ENCODE measurements around the gene ROR2.

Gene ROR2

DNA sequence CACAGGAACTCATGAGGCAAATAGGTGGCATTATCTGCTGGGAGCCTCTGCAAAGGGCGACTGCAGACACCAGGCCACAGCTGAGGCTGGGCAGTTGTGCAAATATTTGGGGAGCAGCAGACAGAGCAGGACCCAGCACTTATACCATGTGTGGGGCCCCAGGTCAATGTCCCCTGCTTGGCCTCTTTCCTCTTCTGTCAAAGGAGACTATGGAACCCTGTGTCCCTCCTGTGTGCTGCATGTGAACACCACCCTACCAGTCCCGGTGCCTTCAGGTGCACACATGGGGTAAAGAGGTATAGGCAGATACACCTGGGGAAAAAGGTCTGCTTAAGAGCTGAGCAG, 50.8 kb downstream of the ROR2 start:
- DNase-seq: no peak

GRCh38 chr9:91898451-91899218, 51.4 kb downstream of the ROR2 start:
- no peak for DNase-seq

GRCh38 chr9:91897201-91897600, 52.8 kb downstream of the ROR2 start:
- DNase-seq: no peak

GRCh38 chr9:91896513-91897121, 53.4 kb downstream of the ROR2 start:
- DNase-seq: no peak

GRCh38 chr9:91896097-91896496, 53.9 kb downstream of the ROR2 start:
- no peak for DNase-seq

- no peak for DNase-seq
Measured at GRCh38 chr9:91894536-91894935, 55.5 kb downstream of the ROR2 start.

- no peak for DNase-seq
Measured at GRCh38 chr9:91894023-91894422, 56.0 kb downstream of the ROR2 start.

GRCh38 chr9:91891915-91892314, 58.1 kb downstream of the ROR2 start:
- no peak for DNase-seq

DNA sequence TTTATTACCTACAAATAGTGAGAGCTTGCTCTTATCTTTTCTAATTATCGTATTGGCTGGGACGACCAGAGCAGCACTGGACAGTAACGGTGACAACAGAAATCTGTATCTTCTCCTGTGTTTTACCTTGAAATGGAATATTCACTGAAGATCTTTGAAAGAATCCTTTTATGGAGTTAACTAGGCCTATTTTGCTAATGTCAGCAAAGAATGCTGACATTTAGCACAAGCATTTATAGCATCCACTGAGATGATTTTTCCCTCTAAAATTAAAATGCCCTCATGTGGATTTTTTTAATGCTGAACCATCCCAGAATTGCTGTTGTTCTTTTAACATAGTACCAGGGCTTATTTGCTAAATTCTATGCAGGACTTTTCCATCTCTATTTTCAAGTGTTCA, 59.4 kb downstream of the ROR2 start:
- DNase-seq: no peak

GRCh38 chr9:91889161-91889911, 60.7 kb downstream of the ROR2 start:
- DNase-seq: no peak

- no peak for DNase-seq
Measured at GRCh38 chr9:91886414-91887076, 63.5 kb downstream of the ROR2 start.

DNA sequence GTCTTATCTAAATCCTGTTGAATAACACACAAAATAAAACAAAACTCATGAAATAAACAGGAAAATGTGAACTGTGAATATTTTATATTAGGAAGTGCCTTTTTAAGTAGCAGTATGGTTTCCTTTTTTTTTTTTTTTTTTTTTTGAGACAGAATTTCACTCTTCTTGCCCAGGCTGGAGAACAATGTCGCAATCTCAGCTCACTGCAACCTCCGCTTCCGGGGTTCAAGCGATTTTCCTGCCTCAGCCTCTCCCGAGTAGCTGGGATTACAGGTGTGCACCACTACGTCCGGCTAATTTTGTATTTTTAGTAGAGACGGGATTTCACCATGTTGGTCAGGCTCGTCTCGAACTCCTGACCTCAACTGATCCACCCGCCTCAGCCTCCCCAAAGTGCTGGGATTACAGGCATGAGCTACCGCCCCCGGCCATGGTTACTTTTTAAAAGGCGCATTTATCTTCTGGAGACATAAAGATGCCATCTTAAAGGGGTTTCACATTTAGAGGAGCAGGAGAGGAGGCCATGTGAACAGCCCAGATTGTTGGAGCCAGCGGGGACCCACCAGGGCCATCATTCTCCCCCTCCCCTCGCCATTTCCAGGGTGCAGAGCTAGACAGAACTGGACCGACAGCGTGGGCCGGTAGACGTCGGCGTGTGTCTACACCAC, 64.1 kb downstream of the ROR2 start:
- no peak for DNase-seq

GRCh38 chr9:91884696-91885687, 65.0 kb downstream of the ROR2 start:
- no peak for DNase-seq

DNA sequence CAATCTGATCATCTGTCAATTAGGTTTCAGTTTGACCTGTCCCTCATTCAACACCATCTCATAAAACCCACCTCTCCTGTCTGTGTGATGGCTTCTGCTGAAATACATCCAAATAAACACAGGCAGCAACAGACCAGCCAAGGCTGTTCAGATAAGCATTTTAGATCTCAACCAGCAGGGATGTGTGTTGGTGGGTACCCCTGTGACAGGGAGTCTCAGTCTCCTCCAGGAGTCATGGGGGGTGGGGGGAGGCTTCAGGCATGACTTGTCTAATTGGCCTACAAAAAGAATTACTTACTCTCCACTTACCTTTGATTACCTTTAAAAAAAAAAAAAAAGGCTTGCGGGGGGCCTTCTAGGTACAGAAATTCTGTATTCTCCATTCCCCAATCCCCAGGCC, 65.9 kb downstream of the ROR2 start:
- DNase-seq: no peak

DNA sequence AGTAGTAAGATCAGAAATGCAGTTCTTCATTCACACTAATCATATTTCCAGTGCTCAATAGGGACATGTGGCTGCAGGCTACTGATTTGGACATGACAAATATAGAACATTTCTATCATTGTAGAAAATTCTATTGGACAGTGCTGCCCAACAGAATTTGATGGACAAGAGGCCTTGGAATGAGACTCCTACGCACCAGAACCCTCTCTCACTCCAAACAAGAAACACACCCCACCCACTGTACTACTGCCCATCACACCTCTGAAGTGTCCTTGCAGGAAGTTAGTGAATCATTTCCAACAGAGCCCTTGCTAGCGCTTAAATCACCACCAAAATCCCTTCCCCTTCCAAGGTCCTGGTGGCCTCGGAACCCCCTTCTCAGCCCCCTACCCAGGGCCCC, 66.5 kb downstream of the ROR2 start:
- DNase-seq: no peak

DNA sequence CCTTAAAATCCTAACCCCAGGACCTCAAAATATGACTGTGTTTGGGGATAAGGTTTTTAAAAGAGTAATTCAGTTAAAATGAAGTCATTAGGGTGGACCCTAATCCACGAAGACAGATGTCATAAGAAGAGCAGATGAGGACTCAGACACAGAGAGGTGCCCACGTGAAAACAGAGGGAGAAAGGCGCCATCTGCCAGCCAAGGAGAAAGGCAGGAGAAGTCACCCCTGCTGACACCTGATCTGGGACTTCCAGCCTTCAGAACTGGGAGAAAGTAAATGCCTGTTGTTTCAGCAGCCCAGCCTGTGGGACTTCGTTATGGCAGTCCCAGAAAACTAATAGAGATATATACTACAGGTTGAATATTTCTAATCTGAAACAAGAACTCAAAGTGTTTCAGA, 67.4 kb downstream of the ROR2 start:
- no peak for DNase-seq

- no peak for DNase-seq
Measured at GRCh38 chr9:91880378-91880972, 69.6 kb downstream of the ROR2 start.

- no peak for DNase-seq
Measured at GRCh38 chr9:91879231-91879630, 70.8 kb downstream of the ROR2 start.

DNA sequence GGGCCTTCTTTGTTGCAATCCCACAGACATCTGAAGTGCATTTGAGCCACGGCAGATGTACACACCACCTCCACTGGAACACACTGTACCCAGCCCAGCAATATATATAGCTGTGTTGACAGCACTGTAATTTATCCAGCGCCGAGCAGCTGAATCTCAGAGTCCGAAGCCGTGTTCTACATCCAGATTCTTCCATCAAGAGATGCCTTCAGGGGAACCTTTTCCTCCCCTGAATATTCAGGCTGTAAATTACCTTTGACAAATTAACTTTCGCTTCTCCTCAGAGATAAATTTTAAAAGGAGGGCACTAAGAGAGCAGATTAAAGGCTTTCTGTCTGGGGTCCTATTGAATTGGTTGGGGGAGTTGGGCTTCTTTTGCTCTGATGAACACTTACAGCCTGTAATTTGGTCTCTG, 76.4 kb downstream of the ROR2 start:
- DNase-seq: no peak

DNA sequence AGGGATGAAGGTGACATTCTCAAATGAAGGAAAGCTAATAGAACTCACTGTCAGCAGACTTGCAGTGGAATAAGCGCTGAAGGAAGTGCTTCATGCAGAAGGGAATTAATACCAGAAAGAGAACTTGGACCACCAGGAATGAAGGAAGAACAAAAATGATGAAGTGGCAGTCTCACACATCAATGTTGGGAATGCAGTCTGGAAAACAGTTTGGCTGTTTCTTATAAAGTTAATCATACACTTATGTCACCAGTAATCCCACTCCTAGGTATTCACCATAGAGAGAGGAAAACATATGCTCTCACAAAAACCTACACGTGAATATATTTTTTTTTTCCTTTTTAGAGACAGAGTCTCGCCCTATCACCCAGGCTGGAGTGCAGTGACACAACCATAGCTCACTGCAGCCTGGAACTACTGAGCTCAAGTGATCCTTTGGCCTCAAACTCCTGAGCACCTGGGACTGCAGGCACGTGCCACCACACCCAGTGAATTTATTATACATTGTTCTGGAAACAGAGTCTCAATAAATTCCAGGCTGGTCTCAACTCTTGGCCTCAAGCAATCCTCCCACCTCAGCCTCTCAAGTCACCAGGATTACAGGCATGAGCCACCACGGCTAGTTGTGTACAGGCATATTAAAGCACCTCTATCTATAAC, 81.2 kb downstream of the ROR2 start:
- DNase-seq: no peak

DNA sequence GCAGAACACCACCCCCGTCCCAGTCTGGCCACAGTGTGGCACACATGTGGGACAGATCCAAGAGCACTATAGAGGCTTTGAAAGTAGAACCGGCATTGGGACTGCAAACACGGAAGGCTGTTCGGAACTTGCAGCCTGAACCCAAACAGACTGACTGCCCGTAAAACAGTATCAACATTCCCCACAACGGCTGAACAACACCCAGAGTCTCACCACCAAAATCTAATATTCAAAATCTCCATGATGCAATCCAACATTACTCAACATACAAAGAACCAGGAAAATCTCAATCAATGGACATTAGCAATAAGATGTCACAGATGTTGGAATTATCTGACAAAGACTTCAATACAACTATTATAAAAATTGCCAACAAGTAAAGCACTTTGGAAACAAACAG, 82.3 kb downstream of the ROR2 start:
- DNase-seq: no peak
